HS-5 (cell line): ENCODE measurements around the gene PLCB4.

ENCODE experiments used
- DNase-seq: peaks from one replicate; pipeline ENCODE4 v3.0.0-alpha.2; 2012; ENCODE audit warnings: low read depth

Gene PLCB4

GRCh38 chr20:9498322-9498721 lies 429.4 kb downstream of the PLCB4 start:
- no peak for DNase-seq

GRCh38 chr20:9499126-9499899 lies 430.4 kb downstream of the PLCB4 start:
- no peak for DNase-seq

GRCh38 chr20:9500121-9500520 lies 431.2 kb downstream of the PLCB4 start:
- DNase-seq: no peak

- no peak for DNase-seq
These were observed 432.6 kb downstream of the PLCB4 start for GRCh38 chr20:9501473-9501872.

- DNase-seq: no peak
These were observed 434.8 kb downstream of the PLCB4 start for GRCh38 chr20:9503526-9504245.

- no peak for DNase-seq
These were observed 437.5 kb downstream of the PLCB4 start for GRCh38 chr20:9506280-9506821.

GRCh38 chr20:9506964-9507369 lies 438.1 kb downstream of the PLCB4 start:
- DNase-seq: no peak

GRCh38 chr20:9507544-9508239 lies 438.8 kb downstream of the PLCB4 start:
- DNase-seq: no peak

- no peak for DNase-seq
These were observed 439.4 kb downstream of the PLCB4 start for GRCh38 chr20:9508240-9508661.

GRCh38 chr20:9508696-9509178 lies 439.9 kb downstream of the PLCB4 start:
- DNase-seq: no peak

GRCh38 chr20:9509246-9509645 lies 440.4 kb downstream of the PLCB4 start:
- no peak for DNase-seq

- DNase-seq: no peak
These were observed 442.0 kb downstream of the PLCB4 start for GRCh38 chr20:9510911-9511310.

GRCh38 chr20:9514072-9514460 lies 445.2 kb downstream of the PLCB4 start:
- no peak for DNase-seq

- DNase-seq: no peak
These were observed 445.8 kb downstream of the PLCB4 start, which contains the start of gene LAMP5 for GRCh38 chr20:9514461-9515213. Gene LAMP5, plus strand, starts transcription at chr20:9514590. Its CDS starts 263 bp downstream, at chr20:9514853.

- no peak for DNase-seq
These were observed 446.3 kb downstream of the PLCB4 start for GRCh38 chr20:9515214-9515585.

- no peak for DNase-seq
These were observed 446.9 kb downstream of the PLCB4 start for GRCh38 chr20:9515741-9516233.

GRCh38 chr20:9516234-9516871 lies 447.5 kb downstream of the PLCB4 start:
- DNase-seq: no peak

GRCh38 chr20:9517297-9518162 lies 448.6 kb downstream of the PLCB4 start:
- DNase-seq: no peak

- no peak for DNase-seq
These were observed 449.8 kb downstream of the PLCB4 start for GRCh38 chr20:9518576-9519175.

- DNase-seq: no peak
These were observed 451.2 kb downstream of the PLCB4 start for GRCh38 chr20:9520086-9520485.
